ENCODE measurements around the gene NPHP4.

DNA sequence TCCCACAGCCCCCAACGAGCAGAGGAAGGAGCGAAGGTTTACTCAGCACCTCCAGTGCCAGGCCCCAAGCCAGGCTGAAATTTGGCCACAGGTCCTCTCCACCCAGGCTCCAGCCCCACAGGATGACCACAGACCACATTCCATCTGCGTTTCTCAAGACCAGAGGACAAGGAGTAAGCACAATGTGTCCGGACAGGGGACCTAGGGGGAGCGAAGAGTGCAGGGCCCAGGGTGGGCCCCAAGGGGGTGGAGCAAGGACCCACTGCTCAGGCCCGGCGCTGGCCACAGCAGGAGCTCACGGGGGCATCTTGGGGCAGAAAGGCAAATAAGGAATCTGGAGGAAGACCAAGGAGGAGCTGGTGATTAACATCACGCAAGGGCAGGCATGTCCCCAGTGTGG, 100.5 kb downstream of the NPHP4 start:
- TF ChIP-seq POLR2A (IDR thresholded peaks at IDR 0.05): no peak
- TF ChIP-seq, protein P1, sequence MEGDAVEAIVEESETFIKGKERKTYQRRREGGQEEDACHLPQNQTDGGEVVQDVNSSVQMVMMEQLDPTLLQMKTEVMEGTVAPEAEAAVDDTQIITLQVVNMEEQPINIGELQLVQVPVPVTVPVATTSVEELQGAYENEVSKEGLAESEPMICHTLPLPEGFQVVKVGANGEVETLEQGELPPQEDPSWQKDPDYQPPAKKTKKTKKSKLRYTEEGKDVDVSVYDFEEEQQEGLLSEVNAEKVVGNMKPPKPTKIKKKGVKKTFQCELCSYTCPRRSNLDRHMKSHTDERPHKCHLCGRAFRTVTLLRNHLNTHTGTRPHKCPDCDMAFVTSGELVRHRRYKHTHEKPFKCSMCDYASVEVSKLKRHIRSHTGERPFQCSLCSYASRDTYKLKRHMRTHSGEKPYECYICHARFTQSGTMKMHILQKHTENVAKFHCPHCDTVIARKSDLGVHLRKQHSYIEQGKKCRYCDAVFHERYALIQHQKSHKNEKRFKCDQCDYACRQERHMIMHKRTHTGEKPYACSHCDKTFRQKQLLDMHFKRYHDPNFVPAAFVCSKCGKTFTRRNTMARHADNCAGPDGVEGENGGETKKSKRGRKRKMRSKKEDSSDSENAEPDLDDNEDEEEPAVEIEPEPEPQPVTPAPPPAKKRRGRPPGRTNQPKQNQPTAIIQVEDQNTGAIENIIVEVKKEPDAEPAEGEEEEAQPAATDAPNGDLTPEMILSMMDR (IDR thresholded peaks at IDR 0.05): no peak
